ENCODE data around the gene NEMP2.

DNA sequence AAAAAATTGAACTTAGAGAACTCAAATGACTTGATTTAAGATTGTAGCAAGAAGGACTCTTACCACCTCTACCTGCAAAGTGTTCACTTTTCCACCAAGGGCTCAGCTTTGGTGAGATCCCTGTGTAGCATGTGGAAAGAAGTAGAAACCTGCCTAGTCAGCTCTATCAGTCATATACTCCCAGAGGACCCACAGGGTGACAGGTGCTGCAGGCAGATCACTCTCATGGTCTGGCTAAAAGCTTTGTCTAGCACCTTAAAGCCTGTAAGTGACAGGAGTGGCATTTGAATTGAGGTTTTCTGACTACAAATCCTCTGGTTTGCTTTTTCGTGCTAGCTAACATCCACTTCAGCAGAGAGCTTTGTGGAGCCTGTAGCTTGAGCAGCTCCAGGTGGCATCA is 18.7 kb upstream of the NEMP2 start:
- TF ChIP-seq, protein P1, sequence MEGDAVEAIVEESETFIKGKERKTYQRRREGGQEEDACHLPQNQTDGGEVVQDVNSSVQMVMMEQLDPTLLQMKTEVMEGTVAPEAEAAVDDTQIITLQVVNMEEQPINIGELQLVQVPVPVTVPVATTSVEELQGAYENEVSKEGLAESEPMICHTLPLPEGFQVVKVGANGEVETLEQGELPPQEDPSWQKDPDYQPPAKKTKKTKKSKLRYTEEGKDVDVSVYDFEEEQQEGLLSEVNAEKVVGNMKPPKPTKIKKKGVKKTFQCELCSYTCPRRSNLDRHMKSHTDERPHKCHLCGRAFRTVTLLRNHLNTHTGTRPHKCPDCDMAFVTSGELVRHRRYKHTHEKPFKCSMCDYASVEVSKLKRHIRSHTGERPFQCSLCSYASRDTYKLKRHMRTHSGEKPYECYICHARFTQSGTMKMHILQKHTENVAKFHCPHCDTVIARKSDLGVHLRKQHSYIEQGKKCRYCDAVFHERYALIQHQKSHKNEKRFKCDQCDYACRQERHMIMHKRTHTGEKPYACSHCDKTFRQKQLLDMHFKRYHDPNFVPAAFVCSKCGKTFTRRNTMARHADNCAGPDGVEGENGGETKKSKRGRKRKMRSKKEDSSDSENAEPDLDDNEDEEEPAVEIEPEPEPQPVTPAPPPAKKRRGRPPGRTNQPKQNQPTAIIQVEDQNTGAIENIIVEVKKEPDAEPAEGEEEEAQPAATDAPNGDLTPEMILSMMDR (IDR thresholded peaks at IDR 0.05): no peak
- no peak for TF ChIP-seq POLR2A (IDR thresholded peaks at IDR 0.05)

All from adrenal gland (tissue), 5 donors.